H1 (cell line): ENCODE data around the gene RIMKLA.

ENCODE experiments used
- CBX5 ChIP-seq: fragments of 300-800, 300-1000 bp; sonication (generic); IDR thresholded peaks from 2 replicates; pipeline ENCODE4 v1.7.1; 2016; ENCODE audit warnings: antibody characterized with exemption, low read length, low read depth
- CHD2 ChIP-seq: IDR thresholded peaks from 2 replicates; pipeline ENCODE4 v1.6.1; 2012; ENCODE audit warnings: low read length, improper control_type of control experiment
- HDAC6 ChIP-seq: IDR thresholded peaks from one replicate; pipeline ENCODE4 v1.7.1; 2012; ENCODE audit warnings: low read depth, mild to moderate bottlenecking, inconsistent platforms, low read length, moderate library complexity
- POLR2A ChIP-seq, 2 experiments: IDR thresholded peaks; 1 replicate in 1 of 2; 2 replicates in 1 of 2; pipeline ENCODE4 v1.6.1; 2011; ENCODE audit warnings: low read depth in 2 of 2, low read length in 2 of 2, mild to moderate bottlenecking in 2 of 2; ENCODE audit errors: control extremely low read depth in 1 of 2
- TF ChIP-seq, protein P1 (sequence below), 3 experiments: IDR thresholded peaks; 1 replicate in 2 of 3; 2 replicates in 1 of 3; pipeline versions ENCODE4 v1.5.1 to v1.6.1; 2011; ENCODE audit warnings: low read length in 3 of 3, mild to moderate bottlenecking in 3 of 3, inconsistent platforms in 2 of 3, low read depth in 1 of 3, moderate library complexity in 1 of 3; ENCODE audit not compliant: insufficient read depth in 1 of 3; ENCODE audit errors: control extremely low read depth in 1 of 3

DNA sequence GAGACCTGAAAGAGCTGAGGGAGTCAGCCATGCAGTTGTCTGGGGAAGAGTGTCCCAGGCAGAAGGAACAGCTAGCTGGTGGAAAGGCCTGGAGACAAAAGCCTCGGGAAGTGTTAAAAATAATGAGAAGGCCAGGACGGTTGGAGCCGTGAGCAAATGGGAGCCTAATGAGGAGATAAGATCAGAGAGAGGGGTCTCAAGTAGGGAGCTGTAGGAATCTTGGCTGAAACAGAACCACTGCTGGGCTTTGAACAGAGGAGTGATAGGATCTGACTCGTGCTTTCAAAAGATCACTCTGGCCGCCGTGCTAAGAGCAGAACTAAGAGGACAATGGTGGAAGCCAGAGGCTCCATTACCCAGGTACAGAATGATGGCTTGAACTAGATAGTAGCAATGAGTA lies 43.6 kb upstream of the RIMKLA start:
- no peak for TF ChIP-seq HDAC6
- TF ChIP-seq, protein P1, sequence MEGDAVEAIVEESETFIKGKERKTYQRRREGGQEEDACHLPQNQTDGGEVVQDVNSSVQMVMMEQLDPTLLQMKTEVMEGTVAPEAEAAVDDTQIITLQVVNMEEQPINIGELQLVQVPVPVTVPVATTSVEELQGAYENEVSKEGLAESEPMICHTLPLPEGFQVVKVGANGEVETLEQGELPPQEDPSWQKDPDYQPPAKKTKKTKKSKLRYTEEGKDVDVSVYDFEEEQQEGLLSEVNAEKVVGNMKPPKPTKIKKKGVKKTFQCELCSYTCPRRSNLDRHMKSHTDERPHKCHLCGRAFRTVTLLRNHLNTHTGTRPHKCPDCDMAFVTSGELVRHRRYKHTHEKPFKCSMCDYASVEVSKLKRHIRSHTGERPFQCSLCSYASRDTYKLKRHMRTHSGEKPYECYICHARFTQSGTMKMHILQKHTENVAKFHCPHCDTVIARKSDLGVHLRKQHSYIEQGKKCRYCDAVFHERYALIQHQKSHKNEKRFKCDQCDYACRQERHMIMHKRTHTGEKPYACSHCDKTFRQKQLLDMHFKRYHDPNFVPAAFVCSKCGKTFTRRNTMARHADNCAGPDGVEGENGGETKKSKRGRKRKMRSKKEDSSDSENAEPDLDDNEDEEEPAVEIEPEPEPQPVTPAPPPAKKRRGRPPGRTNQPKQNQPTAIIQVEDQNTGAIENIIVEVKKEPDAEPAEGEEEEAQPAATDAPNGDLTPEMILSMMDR (IDR thresholded peaks at IDR 0.05; ENCODE audit: control extremely low read depth in 1 of 3, insufficient read depth in 1 of 3, low read depth in 1 of 3, low read length in 3 of 3): no peak
- no peak for TF ChIP-seq POLR2A (IDR thresholded peaks at IDR 0.05; ENCODE audit: control extremely low read depth in 1 of 2, low read depth in 2 of 2, low read length in 2 of 2)
- no peak for TF ChIP-seq CHD2
- no peak for TF ChIP-seq CBX5
